NCI-H2171 treated with DMSO at 0.1 percent for 48 hours (cell line): ENCODE data around the gene NR2F2.

Experiments
- DNase-seq: peaks from one replicate; lab custom pipeline; 2025; lab: John Stamatoyannopoulos, UW

Gene NR2F2

GRCh38 chr15:96353930-96354730 lies 23.6 kb downstream of the NR2F2 start:
- no peak for DNase-seq

GRCh38 chr15:96354731-96355567 lies 24.4 kb downstream of the NR2F2 start:
- DNase-seq = no peak

GRCh38 chr15:96355568-96356187 lies 25.2 kb downstream of the NR2F2 start:
- no peak for DNase-seq

- peak; percentile 70 for DNase-seq
Measured at GRCh38 chr15:96356494-96357455, 26.3 kb downstream of the NR2F2 start.

- DNase-seq = no peak
Measured at GRCh38 chr15:96358001-96358801, 27.7 kb downstream of the NR2F2 start.

DNA sequence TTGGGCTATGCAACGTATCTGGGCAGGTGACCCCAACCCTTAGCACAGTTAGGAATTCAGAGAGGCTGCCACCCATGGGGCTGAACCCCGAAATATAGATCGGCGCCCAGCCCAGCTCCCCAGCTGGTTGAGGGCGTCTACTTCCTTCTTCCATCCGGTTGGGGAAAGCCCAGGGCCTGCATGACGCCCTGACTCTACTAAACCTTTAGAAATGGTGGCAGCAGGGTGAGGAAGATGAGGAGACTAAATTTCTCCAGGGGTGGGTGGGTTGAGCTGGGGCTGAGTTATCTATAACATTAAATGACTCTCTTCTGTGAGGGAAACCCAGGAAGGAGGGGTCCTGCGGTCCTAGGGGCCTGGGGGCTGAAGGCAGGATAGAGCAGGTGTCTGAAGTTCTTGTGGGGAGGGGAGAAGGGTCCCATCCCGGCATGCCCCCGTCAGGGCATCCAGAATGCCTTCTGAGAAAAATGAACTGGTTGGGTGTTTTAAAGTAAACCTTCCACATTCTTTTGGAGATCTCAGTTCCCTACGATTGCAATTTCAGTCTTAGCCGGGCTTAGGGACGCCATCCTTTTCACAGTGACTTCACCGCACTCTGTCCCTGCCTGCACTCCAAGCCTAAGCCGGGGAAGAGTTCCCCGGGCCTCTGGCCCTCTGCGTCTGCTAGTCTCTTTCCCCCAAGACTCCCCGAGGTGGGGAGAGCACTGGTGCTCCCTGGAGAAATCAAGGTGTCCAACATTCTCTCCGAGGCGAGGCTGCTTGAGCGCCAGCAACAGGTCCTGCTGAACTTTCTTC lies 28.5 kb downstream of the NR2F2 start:
- no peak for DNase-seq

DNA sequence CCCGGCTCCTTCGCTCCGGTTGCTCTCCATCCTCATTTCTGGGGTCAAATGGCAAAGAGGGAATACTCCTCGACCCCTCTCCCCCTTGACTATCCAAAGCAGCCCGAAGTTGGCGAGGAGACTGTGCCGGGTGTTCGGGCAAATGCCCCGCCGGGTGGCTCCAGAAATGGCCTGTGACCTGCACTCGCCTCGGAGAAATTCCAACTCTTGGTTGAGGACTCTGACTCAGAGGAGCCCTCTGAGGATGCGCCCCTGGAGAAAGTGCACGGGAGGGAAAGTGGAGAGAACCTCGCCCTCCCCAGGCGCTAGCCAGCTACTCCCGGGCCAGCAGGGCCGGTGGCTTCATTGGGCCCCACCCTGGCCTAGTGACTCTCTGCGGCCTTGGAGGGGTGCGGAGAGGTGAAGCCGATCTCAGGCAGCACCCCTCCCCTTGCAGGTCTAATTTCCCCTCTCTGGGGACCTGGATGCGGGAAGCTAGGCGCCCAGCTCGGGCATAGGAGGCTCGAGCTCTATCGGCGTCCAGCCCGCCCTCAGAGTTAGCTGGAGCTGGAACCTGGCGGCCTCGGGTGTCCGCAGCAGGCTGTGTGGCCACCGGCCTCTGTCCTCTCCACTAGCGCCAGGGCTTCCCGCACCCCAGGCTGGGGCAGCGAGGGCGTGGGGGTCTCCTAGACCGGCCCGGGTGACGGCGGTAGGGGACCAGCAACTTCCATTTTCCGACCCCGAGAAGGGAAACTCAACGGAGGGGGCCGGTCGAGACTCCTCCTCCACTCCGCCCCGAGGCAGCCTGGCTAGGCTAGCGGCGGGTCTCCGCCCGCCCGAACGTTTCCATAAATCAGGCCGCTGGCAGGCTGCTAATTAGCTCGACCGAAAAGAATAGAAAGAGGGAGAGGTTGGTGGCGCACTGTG lies 29.4 kb downstream of the NR2F2 start:
- DNase-seq = no peak

- DNase-seq = no peak
Measured at GRCh38 chr15:96360581-96361308, 30.2 kb downstream of the NR2F2 start.

DNA sequence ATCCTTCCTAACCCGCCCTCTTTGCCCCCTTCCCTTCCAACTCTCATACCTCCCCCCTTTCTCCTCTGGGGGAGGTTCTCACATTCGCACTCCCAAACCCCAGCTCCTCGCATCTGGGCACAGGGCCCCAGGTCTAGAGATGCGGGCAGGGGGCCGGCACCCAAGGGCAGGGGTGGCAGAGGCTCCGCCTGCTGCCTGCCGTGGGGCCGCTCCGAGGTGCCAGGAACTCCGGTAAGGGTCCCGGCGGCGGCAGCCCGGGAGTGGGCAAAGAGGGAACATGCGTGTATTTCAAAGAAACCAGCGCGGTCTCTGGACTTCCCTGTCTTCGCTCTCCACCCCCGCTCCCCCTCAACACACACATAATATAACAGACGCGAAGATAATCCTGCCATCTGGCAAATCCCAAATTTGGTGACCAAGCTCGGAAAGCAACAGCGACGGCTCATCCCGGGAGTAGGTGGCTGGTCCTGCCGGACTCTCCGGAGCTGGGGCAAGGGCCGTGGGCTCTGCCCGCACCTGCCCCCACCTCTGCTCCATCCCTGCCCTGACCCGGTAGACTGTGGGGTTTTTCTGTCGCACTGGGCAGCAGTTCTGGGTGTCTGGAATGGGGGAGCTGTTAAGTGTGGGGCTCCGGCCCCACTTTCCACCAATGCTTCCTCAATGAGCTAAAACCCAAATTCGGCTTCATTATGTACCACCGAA lies 31.0 kb downstream of the NR2F2 start:
- DNase-seq = no peak

GRCh38 chr15:96362011-96362754 lies 31.7 kb downstream of the NR2F2 start:
- no peak for DNase-seq

- no peak for DNase-seq
Measured at GRCh38 chr15:96362755-96363651, 32.5 kb downstream of the NR2F2 start.

- DNase-seq = no peak
Measured at GRCh38 chr15:96363707-96364106, 33.2 kb downstream of the NR2F2 start.

DNA sequence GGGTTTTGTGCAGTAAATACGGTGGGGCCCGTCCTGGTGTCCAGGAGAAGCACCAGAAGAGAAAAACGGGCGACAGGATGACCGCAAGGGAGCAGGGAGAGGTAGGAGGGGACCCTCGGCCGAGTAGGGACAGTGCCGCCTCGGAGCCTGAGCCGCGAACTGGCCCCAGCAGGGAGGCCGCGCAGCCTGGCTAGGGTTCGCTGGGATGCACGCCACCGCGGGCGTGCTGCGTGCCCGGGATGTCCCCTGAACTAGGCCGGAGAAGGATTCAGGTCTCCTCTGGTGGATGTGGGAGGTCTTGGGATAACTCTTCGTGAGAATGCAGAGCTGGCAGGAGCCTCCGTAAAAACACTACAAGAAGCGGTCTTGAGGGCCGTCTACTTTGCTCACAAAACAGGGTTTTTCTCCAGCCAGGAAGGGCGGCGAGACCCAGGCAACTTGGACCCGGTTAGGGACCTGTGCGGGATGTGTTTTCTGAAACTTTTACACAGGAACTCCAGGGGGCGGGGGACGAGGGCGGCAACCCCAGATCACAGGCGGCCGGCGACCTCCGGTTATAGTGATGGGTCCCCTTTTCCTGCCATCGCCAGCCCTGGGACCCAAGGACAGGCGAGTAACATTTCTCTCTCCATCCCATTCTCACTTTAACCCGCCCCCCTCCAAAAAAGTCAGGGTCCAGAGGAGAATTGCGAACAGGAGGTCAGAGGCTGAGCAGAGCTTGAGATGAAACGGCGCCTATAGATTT lies 35.5 kb downstream of the NR2F2 start:
- no peak for DNase-seq

- no peak for DNase-seq
Measured at GRCh38 chr15:96366526-96366877, 36.0 kb downstream of the NR2F2 start.
